Activated T-helper 1 cell treated with anti-CD3 and anti-CD28 coated beads, Interleukin-12 subunit alpha, Interleukin-12 subunit beta, Interleukin-2, Interleukin-4 antibody, amounts not matched to agents 30 ng/mL and 10 ng/mL and 1 ng/mL, durations not matched to agents 14 hours and 24 hours and 36 hours (primary cell): Measurements from ENCODE around the gene TBCB. TPM values are rescaled to one million over a fixed set of nuclear protein-coding genes. Genes with fewer than 3 reads are reported as not detected.
A peak's percentile ranks its signal among the peaks of the same experiment; 100 is the strongest.

ENCODE experiments used
- DNase-seq: peaks from one replicate; pipeline ENCODE4 v3.0.0; 2021; ENCODE audit warnings: low spot score
- H3K27ac Mint-ChIP-seq: one replicate; pipeline ENCODE4 v1.8.0; 2021; ENCODE audit warnings: mild to moderate bottlenecking, mixed read lengths
- H3K27me3 Mint-ChIP-seq: one replicate; pipeline ENCODE4 v1.8.0; 2022; ENCODE audit warnings: mild to moderate bottlenecking, moderate library complexity, mixed read lengths; ENCODE audit not compliant: insufficient read depth
- H3K36me3 Mint-ChIP-seq: one replicate; pipeline ENCODE4 v1.8.0; 2021; ENCODE audit warnings: low read depth, mixed read lengths
- H3K4me1 Mint-ChIP-seq: one replicate; pipeline ENCODE4 v1.8.0; 2021; ENCODE audit warnings: low read depth, mixed read lengths
- H3K4me3 Mint-ChIP-seq: one replicate; pipeline ENCODE4 v1.8.0; 2021; ENCODE audit warnings: mild to moderate bottlenecking, moderate library complexity, mixed read lengths
- H3K9me3 Mint-ChIP-seq: one replicate; pipeline ENCODE4 v1.8.0; 2021; ENCODE audit warnings: mixed read lengths
- intact Hi-C: fragments of 100-400 bp; cut with micrococcal nuclease; formaldehyde crosslinking; loops from one replicate; pipeline ENCODE4 v1.15.1; 2024
- total RNA-seq: library from RNA; stranded (reverse); gene quantifications from 2 replicates; pipeline ENCODE4 v1.2.3, GENCODE V29; 2022

TBCB gene
- total RNA-seq, 1 donor from 2014 or later = 143 TPM

DNA sequence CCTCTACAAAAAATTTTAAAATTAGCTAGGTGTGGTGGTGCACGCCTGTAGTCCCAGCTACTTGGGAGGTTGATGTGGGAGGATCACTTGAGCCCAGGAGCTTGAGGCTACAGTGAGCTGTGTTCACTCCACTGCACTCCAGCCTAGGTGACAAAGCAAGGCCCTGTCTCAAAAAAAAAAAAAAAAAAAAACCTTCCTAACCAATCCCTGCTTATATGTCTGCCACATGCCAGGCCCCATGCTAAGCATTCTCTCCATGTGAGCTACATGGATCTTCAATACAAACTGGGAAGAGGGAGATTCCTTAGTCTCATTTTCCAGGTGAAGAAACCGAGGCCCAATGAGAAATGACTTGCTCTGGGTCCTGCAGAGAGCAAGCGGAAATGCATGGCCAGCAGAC, 6.6 kb upstream of the TBCB start:
- intact Hi-C loops = no loop called here
- Mint-ChIP-seq H3K27me3 (peaks cover 1% of the 10 kb centered on the region), H3K4me3 (no peak overlapping the region), H3K27ac (no peak overlapping the region), H3K9me3 (no peaks in the 10 kb centered on the region), H3K4me1 (peaks cover 10% of the 10 kb centered on the region), H3K36me3 (peaks cover 13% of the 10 kb centered on the region)
- DNase-seq = no peak

- Mint-ChIP-seq H3K36me3 (peaks cover 12% of the 10 kb centered on the region), H3K27me3 (peaks cover 1% of the 10 kb centered on the region), H3K4me3 (peak within 1 kb of the TSS; percentile 56), H3K27ac (no peak within 1 kb of the TSS), H3K4me1 (peaks cover 16% of the 10 kb centered on the region), H3K9me3 (no peaks in the 10 kb centered on the region)
- intact Hi-C loops = loop anchor here (10.0 kb wide), 3 partner anchors 466 to 1354 kb away; partner anchors contain the start of genes COX6B1, ETV2, ZNF569 and ZNF570
- DNase-seq = no peak
Observed at GRCh38 chr19:36110487-36111199, 4.6 kb upstream of the TBCB start, which contains the start of gene OVOL3. OVOL3 (plus strand) TSS chr19:36111143; CDS start chr19:36111203, 60 bp downstream.

DNA sequence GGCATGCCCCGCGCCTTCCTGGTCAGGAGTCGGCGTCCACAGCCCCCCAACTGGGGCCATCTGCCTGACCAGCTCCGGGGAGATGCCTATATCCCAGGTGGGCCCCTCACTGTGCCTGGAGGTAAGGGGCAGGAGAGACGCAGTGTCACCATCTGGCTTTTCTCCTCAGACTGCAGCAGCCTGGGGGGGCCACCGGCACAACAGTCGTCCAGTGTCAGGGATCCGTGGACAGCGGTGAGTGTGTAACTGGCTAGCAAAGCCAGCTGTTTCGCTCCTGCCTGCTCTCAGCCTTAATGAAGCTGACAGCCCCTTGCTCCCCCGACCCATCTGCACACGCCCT, 4.1 kb upstream of the TBCB start:
- Mint-ChIP-seq H3K4me3 (peak overlapping the region; percentile 56), H3K4me1 (peaks cover 19% of the 10 kb centered on the region), H3K27ac (no peak overlapping the region), H3K9me3 (no peaks in the 10 kb centered on the region), H3K27me3 (peaks cover 1% of the 10 kb centered on the region), H3K36me3 (peaks cover 13% of the 10 kb centered on the region)
- no peak for DNase-seq
- intact Hi-C loops = loop anchor here (10.0 kb wide), 3 partner anchors 466 to 1354 kb away; partner anchors contain the start of genes COX6B1, ETV2, ZNF569 and ZNF570

- Mint-ChIP-seq H3K9me3 (no peaks in the 10 kb centered on the region), H3K36me3 (peaks cover 20% of the 10 kb centered on the region), H3K4me1 (peaks cover 30% of the 10 kb centered on the region), H3K4me3 (peak overlapping the region; percentile 98), H3K27ac (peak overlapping the region; percentile 38), H3K27me3 (peaks cover 1% of the 10 kb centered on the region)
- intact Hi-C loops = loop anchor here (10.0 kb wide), 3 partner anchors 468 to 1352 kb away; partner anchors contain the start of genes COX6B1, ETV2, ZNF569 and ZNF570
- no peak for DNase-seq
Observed at GRCh38 chr19:36112678-36113077, 2.6 kb upstream of the TBCB start.

- peaks cover 23% of the 10 kb centered on the region for H3K36me3 Mint-ChIP-seq
- peaks cover 1% of the 10 kb centered on the region for H3K27me3 Mint-ChIP-seq
- H3K4me3 Mint-ChIP-seq = peak overlapping the region; percentile 98
- H3K9me3 Mint-ChIP-seq = no peaks in the 10 kb centered on the region
- intact Hi-C loops = loop anchor here (10.0 kb wide), 3 partner anchors 469 to 1351 kb away; partner anchors contain the start of genes COX6B1, ETV2, ZNF569 and ZNF570
- H3K27ac Mint-ChIP-seq = peak overlapping the region; percentile 75
- peaks cover 36% of the 10 kb centered on the region for H3K4me1 Mint-ChIP-seq
- DNase-seq = no peak
Observed at GRCh38 chr19:36113425-36113824, 1.8 kb upstream of the TBCB start.

- no peaks in the 10 kb centered on the region for H3K9me3 Mint-ChIP-seq
- DNase-seq = peak; percentile 6
- intact Hi-C loops = loop anchor here (1.0 to 10.0 kb wide), 6 partner anchors 215 to 1351 kb away; partner anchors contain the start of genes COX6B1, ETV2, LIN37 and ZNF569
- peak overlapping the region; percentile 92 for H3K27ac Mint-ChIP-seq
- H3K4me3 Mint-ChIP-seq = peak overlapping the region; percentile 98
- H3K36me3 Mint-ChIP-seq = peaks cover 23% of the 10 kb centered on the region
- H3K27me3 Mint-ChIP-seq = peaks cover 1% of the 10 kb centered on the region
- peaks cover 36% of the 10 kb centered on the region for H3K4me1 Mint-ChIP-seq
Observed at GRCh38 chr19:36113894-36114720, 1.2 kb upstream of the TBCB start.

- H3K27ac Mint-ChIP-seq = peak within 1 kb of the TSS; percentile 92
- peaks cover 38% of the 10 kb centered on the region for H3K4me1 Mint-ChIP-seq
- peaks cover 29% of the 10 kb centered on the region for H3K36me3 Mint-ChIP-seq
- H3K9me3 Mint-ChIP-seq = no peaks in the 10 kb centered on the region
- H3K27me3 Mint-ChIP-seq = peaks cover 1% of the 10 kb centered on the region
- peak within 1 kb of the TSS; percentile 98 for H3K4me3 Mint-ChIP-seq
- peak; percentile 98 for DNase-seq
- intact Hi-C loops = loop anchor here (1.0 to 10.0 kb wide), 13 partner anchors 13 to 1350 kb away; partner anchors contain the start of genes ALKBH6, COX6B1, ETV2 and LIN37
Observed at GRCh38 chr19:36114721-36115452, 381 bp upstream of the TBCB start, which contains the start of gene POLR2I. POLR2I (minus strand) TSS chr19:36114875; CDS start chr19:36114856, 19 bp downstream.

GRCh38 chr19:36116344-36116637, 1.0 kb downstream of the TBCB start:
- peaks cover 1% of the 10 kb centered on the region for H3K27me3 Mint-ChIP-seq
- intact Hi-C loops = loop anchor here (10.0 kb wide), 3 partner anchors 471 to 1349 kb away; partner anchors contain the start of genes COX6B1, ETV2, ZNF569 and ZNF570
- H3K4me3 Mint-ChIP-seq = peak overlapping the region; percentile 98
- H3K4me1 Mint-ChIP-seq = peaks cover 43% of the 10 kb centered on the region
- no peak for DNase-seq
- H3K9me3 Mint-ChIP-seq = no peaks in the 10 kb centered on the region
- peaks cover 33% of the 10 kb centered on the region for H3K36me3 Mint-ChIP-seq
- H3K27ac Mint-ChIP-seq = peak overlapping the region; percentile 92

DNA sequence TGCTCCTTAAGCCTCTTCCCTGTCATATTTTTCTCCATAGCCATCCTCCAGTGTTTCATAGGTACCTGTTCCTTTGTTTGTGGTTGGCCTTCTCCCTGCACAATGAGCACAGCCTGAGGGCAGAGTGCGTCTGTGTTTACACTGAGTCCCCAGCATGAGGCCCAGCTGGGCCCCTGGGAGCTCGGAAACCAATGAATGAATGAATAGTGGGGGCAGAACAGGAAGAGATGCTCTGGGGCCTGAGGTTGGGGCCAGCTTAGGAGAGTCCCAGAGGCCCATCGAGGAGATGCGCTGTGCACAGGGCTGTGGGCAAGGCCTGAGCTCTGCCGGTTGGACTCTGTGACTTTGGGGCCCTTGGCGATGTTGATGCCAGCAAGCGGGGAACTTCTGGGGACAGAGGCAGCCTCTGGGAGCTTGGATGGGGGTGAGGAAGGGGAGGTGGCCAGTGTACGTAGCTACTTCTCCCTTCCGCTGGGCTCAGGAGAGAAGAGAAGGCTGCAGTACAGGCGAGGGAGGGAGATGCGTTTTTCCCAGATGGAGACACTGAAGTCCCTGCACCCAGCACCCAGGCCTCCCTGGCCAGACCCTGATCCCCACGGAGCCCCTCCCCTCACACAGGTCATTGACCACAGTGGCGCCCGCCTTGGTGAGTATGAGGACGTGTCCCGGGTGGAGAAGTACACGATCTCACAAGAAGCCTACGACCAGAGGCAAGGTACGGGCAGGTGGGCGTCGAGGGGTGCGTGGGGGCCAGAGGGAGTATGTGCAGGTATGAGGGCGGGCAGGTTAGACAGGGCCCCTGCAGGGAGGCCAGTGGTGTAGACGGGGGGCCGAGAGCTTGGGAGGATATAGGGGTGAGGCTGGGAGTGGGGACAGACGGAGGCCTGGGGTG, 5.1 kb downstream of the TBCB start:
- peak overlapping the region; percentile 64 for H3K27ac Mint-ChIP-seq
- DNase-seq = no peak
- no peaks in the 10 kb centered on the region for H3K27me3 Mint-ChIP-seq
- intact Hi-C loops = loop anchor here (10.0 kb wide), 1 partner anchor 1386 kb away; the partner anchor contains the start of gene ZNF181
- no peak overlapping the region for H3K4me3 Mint-ChIP-seq
- H3K36me3 Mint-ChIP-seq = peaks cover 30% of the 10 kb centered on the region
- no peaks in the 10 kb centered on the region for H3K9me3 Mint-ChIP-seq
- H3K4me1 Mint-ChIP-seq = peaks cover 26% of the 10 kb centered on the region

GRCh38 chr19:36120984-36121358, 5.7 kb downstream of the TBCB start:
- Mint-ChIP-seq H3K9me3 (no peaks in the 10 kb centered on the region), H3K27ac (no peak overlapping the region), H3K4me1 (peaks cover 26% of the 10 kb centered on the region), H3K4me3 (no peak overlapping the region), H3K27me3 (no peaks in the 10 kb centered on the region), H3K36me3 (peaks cover 35% of the 10 kb centered on the region)
- intact Hi-C loops = loop anchor here (10.0 kb wide), 1 partner anchor 1386 kb away; the partner anchor contains the start of gene ZNF181
- DNase-seq = no peak

DNA sequence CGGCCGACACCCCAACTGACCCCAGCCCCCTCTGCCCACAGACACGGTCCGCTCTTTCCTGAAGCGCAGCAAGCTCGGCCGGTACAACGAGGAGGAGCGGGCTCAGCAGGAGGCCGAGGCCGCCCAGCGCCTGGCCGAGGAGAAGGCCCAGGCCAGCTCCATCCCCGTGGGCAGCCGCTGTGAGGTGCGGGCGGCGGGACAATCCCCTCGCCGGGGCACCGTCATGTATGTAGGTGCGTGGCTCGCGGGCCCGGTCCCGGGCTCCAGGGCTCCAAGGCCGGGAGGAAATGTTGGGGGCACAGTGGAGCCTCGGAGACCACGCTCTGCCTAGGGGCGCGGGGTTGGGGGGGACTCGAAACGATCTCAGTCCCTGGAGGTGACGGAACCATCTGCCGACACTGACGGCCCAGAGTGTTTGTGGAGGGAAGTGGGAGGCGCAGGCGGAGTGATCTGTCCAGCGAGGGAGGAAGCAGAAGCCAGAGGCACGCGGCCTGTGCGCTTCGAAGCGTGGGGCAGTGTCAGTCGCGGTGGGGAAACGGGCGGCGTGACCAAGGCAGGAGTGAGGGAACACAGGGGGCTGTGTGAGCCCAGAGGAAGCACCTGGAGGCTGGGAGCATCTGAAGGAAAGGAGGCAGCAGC, 6.3 kb downstream of the TBCB start:
- Mint-ChIP-seq H3K4me1 (peaks cover 20% of the 10 kb centered on the region), H3K4me3 (no peak overlapping the region), H3K36me3 (peaks cover 30% of the 10 kb centered on the region)

More for the DNA sequence above, 6.3 kb downstream of the TBCB start:
- H3K9me3 Mint-ChIP-seq = no peaks in the 10 kb centered on the region
- no peak for DNase-seq
- intact Hi-C loops = loop anchor here (10.0 kb wide), 1 partner anchor 1387 kb away; the partner anchor contains the start of gene ZNF181
- no peaks in the 10 kb centered on the region for H3K27me3 Mint-ChIP-seq
- no peak overlapping the region for H3K27ac Mint-ChIP-seq
